ENCODE results near the gene ABI1.

GRCh38 chr10:26840938-26841732, 19.6 kb downstream of the ABI1 start:
- TF ChIP-seq POLR2AphosphoS5 (IDR thresholded peaks at IDR 0.05; ENCODE audit: borderline replicate concordance, low read depth, low read length) (no peak), EZH2 (IDR thresholded peaks at IDR 0.05) (no peak), FOXP2 (optimal IDR thresholded peaks at IDR 0.05; ENCODE audit: control extremely low read depth, extremely low read length, insufficient read depth) (no peak)

All from SK-N-MC (cell line).